ENCODE data around the gene ZDHHC12. TPM values are rescaled to one million over a fixed set of nuclear protein-coding genes. Genes with fewer than 3 reads are reported as not detected.

Gene ZDHHC12
- total RNA-seq, 1 experiment from 2014 or later = 57.6 TPM

- Histone ChIP-seq H3K4me1 (ENCODE audit: control insufficient read depth in 1 of 2, insufficient read depth in 2 of 2, low read length in 2 of 2) (peaks cover 25 to 41% of the 10 kb centered on the region in 2 experiments), H3K4me2 (ENCODE audit: low read length) (peak overlapping the region; percentile 83), H2AFZ (ENCODE audit: low read depth, low read length, poor library complexity, severe bottlenecking) (no peak overlapping the region), H3K36me3 (ENCODE audit: control insufficient read depth in 1 of 2, insufficient read depth in 2 of 2, low read length in 2 of 2) (no peaks in the 10 kb centered on the region), H3K27ac (ENCODE audit: low read depth, low read length) (peak overlapping the region; percentile 94), H3K9me3 (ENCODE audit: control insufficient read depth in 1 of 2, insufficient read depth in 1 of 2, low read depth in 1 of 2, low read length in 2 of 2) (no peaks in the 10 kb centered on the region), H3K27me3 (ENCODE audit: insufficient read depth, low read length) (no peaks in the 10 kb centered on the region), H3K4me3 (replicated peaks in 1 of 2; ENCODE audit: low read depth in 1 of 2, low read length in 2 of 2) (peak overlapping the region; percentile 96), H3K9ac (ENCODE audit: low read length) (peak overlapping the region; percentile 99), H4K20me1 (ENCODE audit: insufficient read depth) (no peaks in the 10 kb centered on the region), H3K79me2 (ENCODE audit: insufficient read depth, low read length) (peaks cover 62% of the 10 kb centered on the region), H3K9me2 (ENCODE audit: insufficient read depth) (no peaks in the 10 kb centered on the region)
- ChIA-PET POLR2A (interaction anchor here (0.6 to 3.4 kb wide), 13 partner anchors 9 to 146 kb away, joined by 3 to 24 read pairs (median 6); partner anchors contain the start of genes SPOUT1 and ZDHHC12), RAD21 (ENCODE audit: low non-redundant PET in 1 of 2, low total read pairs in 2 of 2, uncharacterized antibody in 2 of 2, unreplicated experiment in 2 of 2) (no interaction called here), CTCF (interaction anchor here (2.2 to 2.6 kb wide), 2 partner anchors 19 to 48 kb away, joined by 9 to 14 read pairs; partner anchors contain the start of gene PKN3)
- intact Hi-C loops (cut with micrococcal nuclease) = no loop called here
- no peak for DNase-seq (ENCODE audit: low read depth, low spot score)
- TF ChIP-seq, protein P1, sequence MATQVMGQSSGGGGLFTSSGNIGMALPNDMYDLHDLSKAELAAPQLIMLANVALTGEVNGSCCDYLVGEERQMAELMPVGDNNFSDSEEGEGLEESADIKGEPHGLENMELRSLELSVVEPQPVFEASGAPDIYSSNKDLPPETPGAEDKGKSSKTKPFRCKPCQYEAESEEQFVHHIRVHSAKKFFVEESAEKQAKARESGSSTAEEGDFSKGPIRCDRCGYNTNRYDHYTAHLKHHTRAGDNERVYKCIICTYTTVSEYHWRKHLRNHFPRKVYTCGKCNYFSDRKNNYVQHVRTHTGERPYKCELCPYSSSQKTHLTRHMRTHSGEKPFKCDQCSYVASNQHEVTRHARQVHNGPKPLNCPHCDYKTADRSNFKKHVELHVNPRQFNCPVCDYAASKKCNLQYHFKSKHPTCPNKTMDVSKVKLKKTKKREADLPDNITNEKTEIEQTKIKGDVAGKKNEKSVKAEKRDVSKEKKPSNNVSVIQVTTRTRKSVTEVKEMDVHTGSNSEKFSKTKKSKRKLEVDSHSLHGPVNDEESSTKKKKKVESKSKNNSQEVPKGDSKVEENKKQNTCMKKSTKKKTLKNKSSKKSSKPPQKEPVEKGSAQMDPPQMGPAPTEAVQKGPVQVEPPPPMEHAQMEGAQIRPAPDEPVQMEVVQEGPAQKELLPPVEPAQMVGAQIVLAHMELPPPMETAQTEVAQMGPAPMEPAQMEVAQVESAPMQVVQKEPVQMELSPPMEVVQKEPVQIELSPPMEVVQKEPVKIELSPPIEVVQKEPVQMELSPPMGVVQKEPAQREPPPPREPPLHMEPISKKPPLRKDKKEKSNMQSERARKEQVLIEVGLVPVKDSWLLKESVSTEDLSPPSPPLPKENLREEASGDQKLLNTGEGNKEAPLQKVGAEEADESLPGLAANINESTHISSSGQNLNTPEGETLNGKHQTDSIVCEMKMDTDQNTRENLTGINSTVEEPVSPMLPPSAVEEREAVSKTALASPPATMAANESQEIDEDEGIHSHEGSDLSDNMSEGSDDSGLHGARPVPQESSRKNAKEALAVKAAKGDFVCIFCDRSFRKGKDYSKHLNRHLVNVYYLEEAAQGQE (IDR thresholded peaks at IDR 0.05; ENCODE audit: low read depth) = no peak
- TF ChIP-seq, protein P2, sequence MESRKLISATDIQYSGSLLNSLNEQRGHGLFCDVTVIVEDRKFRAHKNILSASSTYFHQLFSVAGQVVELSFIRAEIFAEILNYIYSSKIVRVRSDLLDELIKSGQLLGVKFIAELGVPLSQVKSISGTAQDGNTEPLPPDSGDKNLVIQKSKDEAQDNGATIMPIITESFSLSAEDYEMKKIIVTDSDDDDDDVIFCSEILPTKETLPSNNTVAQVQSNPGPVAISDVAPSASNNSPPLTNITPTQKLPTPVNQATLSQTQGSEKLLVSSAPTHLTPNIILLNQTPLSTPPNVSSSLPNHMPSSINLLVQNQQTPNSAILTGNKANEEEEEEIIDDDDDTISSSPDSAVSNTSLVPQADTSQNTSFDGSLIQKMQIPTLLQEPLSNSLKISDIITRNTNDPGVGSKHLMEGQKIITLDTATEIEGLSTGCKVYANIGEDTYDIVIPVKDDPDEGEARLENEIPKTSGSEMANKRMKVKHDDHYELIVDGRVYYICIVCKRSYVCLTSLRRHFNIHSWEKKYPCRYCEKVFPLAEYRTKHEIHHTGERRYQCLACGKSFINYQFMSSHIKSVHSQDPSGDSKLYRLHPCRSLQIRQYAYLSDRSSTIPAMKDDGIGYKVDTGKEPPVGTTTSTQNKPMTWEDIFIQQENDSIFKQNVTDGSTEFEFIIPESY (IDR thresholded peaks at IDR 0.05; ENCODE audit: extremely low read depth, insufficient replicate concordance, low read length) = no peak
- TF ChIP-seq, protein P3, sequence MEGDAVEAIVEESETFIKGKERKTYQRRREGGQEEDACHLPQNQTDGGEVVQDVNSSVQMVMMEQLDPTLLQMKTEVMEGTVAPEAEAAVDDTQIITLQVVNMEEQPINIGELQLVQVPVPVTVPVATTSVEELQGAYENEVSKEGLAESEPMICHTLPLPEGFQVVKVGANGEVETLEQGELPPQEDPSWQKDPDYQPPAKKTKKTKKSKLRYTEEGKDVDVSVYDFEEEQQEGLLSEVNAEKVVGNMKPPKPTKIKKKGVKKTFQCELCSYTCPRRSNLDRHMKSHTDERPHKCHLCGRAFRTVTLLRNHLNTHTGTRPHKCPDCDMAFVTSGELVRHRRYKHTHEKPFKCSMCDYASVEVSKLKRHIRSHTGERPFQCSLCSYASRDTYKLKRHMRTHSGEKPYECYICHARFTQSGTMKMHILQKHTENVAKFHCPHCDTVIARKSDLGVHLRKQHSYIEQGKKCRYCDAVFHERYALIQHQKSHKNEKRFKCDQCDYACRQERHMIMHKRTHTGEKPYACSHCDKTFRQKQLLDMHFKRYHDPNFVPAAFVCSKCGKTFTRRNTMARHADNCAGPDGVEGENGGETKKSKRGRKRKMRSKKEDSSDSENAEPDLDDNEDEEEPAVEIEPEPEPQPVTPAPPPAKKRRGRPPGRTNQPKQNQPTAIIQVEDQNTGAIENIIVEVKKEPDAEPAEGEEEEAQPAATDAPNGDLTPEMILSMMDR (IDR thresholded peaks at IDR 0.05 in 2 of 3, conservative IDR thresholded peaks at IDR 0.05 in 1 of 3; ENCODE audit: borderline replicate concordance in 1 of 3, insufficient read depth in 1 of 3, low read depth in 2 of 3, low read length in 2 of 3) = no peak
- no peak for TF ChIP-seq SRF (IDR thresholded peaks at IDR 0.05; ENCODE audit: low read depth)
- TF ChIP-seq, protein P4, sequence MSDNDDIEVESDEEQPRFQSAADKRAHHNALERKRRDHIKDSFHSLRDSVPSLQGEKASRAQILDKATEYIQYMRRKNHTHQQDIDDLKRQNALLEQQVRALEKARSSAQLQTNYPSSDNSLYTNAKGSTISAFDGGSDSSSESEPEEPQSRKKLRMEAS (IDR thresholded peaks at IDR 0.05) = no peak
- TF ChIP-seq YY1 (IDR thresholded peaks at IDR 0.05; ENCODE audit: extremely low read depth, insufficient replicate concordance, low read depth, low read length) = no peak
- TF ChIP-seq ZFX (IDR thresholded peaks at IDR 0.05) = no peak
- no peak for TF ChIP-seq EZH2 (IDR thresholded peaks at IDR 0.05)
- TF ChIP-seq POLR2A (IDR thresholded peaks at IDR 0.05; ENCODE audit: borderline replicate concordance, extremely low read depth, insufficient read depth, insufficient read length) = no peak
- no peak for TF ChIP-seq FOSL1 (IDR thresholded peaks at IDR 0.05; ENCODE audit: low read depth)
- TF ChIP-seq SP1 (IDR thresholded peaks at IDR 0.05; ENCODE audit: low read depth) = no peak
- BruUV-seq (replicated peaks) = no TSS peak
- ATAC-seq = peak; percentile 18
Measured at GRCh38 chr9:128683340-128684064, 40.4 kb downstream of the ZDHHC12 start.

Measured in HCT116 (cell line).